ENCODE data around the gene MYL5. TPM values are rescaled to one million over a fixed set of nuclear protein-coding genes. Genes with fewer than 3 reads are reported as not detected.

Gene MYL5
- total and polyA plus RNA-seq, 4 donors = 2.4 to 5.0 (median 4.7) TPM

DNA sequence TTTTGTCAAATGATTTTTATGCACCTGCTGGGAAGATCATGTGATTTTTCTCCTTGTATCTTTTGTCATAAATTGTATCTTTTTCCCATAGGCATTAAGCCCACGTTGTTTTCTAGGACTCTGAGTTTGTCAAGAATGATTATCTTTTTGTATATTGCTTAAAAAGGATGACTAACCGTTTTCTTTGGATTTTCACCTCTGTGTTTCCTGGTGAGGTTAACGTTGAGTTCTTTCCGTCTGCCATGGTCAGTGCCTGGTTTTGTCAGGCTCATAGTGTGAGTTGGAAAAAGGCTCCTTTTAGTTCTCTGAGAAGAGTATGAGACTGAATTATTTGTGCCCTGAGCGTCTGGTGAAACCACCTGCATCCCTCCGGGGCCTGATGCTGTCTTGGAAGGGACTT, 53.2 kb downstream of the MYL5 start:
- no peak overlapping the region for H3K4me3 ChIP-seq (ENCODE audit: low read depth in 1 of 3, low read length in 3 of 3)
- no peak overlapping the region for H3K27ac ChIP-seq (ENCODE audit: low read depth in 1 of 2, low read length in 2 of 2)
- 83% methylated on average over 6 of the region's 6 CpGs for WGBS
- no peaks in the 10 kb centered on the region for H3K27me3 ChIP-seq (ENCODE audit: control insufficient read depth in 4 of 4, insufficient read depth in 4 of 4, low read length in 3 of 4)
- peaks cover 3 to 16% (median 4%) of the 10 kb centered on the region in 4 donors for H3K36me3 ChIP-seq (ENCODE audit: control insufficient read depth in 4 of 4, insufficient read depth in 3 of 4, low read depth in 1 of 4, low read length in 3 of 4)
- H3K4me1 ChIP-seq (ENCODE audit: control insufficient read depth in 4 of 4, insufficient read depth in 4 of 4, low read length in 3 of 4) = no peaks in the 10 kb centered on the region
- no peaks in the 10 kb centered on the region for H3K9me3 ChIP-seq (ENCODE audit: control insufficient read depth in 4 of 4, low read length in 3 of 4)
- TF ChIP-seq GABPA (IDR thresholded peaks at IDR 0.05 in 1 of 2, conservative IDR thresholded peaks at IDR 0.05 in 1 of 2) (no peak), JUND (IDR thresholded peaks at IDR 0.05) (no peak), ATF3 (IDR thresholded peaks at IDR 0.05) (no peak), EGR1 (IDR thresholded peaks at IDR 0.05; ENCODE audit: low read depth in 2 of 2) (no peak), HNF4A (conservative IDR thresholded peaks at IDR 0.05) (no peak), FOXA1 (IDR thresholded peaks at IDR 0.05) (no peak), CTCF (IDR thresholded peaks at IDR 0.05; ENCODE audit: low read depth, low read length, missing input control) (no peak), HNF4G (IDR thresholded peaks at IDR 0.05) (no peak), YY1 (IDR thresholded peaks at IDR 0.05) (no peak), RXRA (IDR thresholded peaks at IDR 0.05) (no peak), SP1 (IDR thresholded peaks at IDR 0.05) (no peak), ZBTB33 (IDR thresholded peaks at IDR 0.05) (no peak), RAD21 (IDR thresholded peaks at IDR 0.05) (no peak), REST (IDR thresholded peaks at IDR 0.05) (no peak), TAF1 (conservative IDR thresholded peaks at IDR 0.05) (no peak), FOXA2 (IDR thresholded peaks at IDR 0.05) (no peak), NR2F2 (IDR thresholded peaks at IDR 0.05) (no peak)
- TF ChIP-seq, protein P1, sequence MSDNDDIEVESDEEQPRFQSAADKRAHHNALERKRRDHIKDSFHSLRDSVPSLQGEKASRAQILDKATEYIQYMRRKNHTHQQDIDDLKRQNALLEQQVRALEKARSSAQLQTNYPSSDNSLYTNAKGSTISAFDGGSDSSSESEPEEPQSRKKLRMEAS (IDR thresholded peaks at IDR 0.05) = no peak
- DNase-seq (ENCODE audit: low spot score) = no peak
- no peak overlapping the region for H3K9ac ChIP-seq (ENCODE audit: low read depth in 1 of 2, low read length in 2 of 2)

Data from liver (tissue), 9 donors.